Measurements from ENCODE around the gene NOL3. TPM values are rescaled to one million over a fixed set of nuclear protein-coding genes. Genes with fewer than 3 reads are reported as not detected.

Gene NOL3
- total RNA-seq, 6 experiments from 2014 or later, result 21.5 to 44.3 (median 28.1) TPM

- no peak overlapping the region for H3K27ac ChIP-seq
- ATAC-seq (no peak), DNase-seq (no peak)
- H3K4me3 ChIP-seq, result no peak overlapping the region
- no peaks in the 10 kb centered on the region for H3K36me3 ChIP-seq
- TF ChIP-seq CTCF (IDR thresholded peaks at IDR 0.05) (no peak), POLR2A (IDR thresholded peaks at IDR 0.05) (no peak)
- H3K9me3 ChIP-seq, result no peaks in the 10 kb centered on the region
- H3K4me1 ChIP-seq, result peaks cover 0 to 23% (median 9%) of the 10 kb centered on the region in 4 donors
- H3K27me3 ChIP-seq, result no peaks in the 10 kb centered on the region
- 74% methylated on average over 4 of the region's 26 CpGs for WGBS (ENCODE audit: insufficient coverage, low coverage, low lambda C conversion rate, missing lambda C conversion rate)
- intact Hi-C loops (cut with DNase I), result no loop called here
Observed at GRCh38 chr16:67187175-67187890, 17.0 kb downstream of the NOL3 start.

GRCh38 chr16:67188323-67188722, 18.0 kb downstream of the NOL3 start:
- intact Hi-C loops (cut with DNase I), result no loop called here
- ATAC-seq, result no peak
- TF ChIP-seq POLR2A (IDR thresholded peaks at IDR 0.05), result no peak
- TF ChIP-seq CTCF (IDR thresholded peaks at IDR 0.05), result no peak

GRCh38 chr16:67188798-67189197, 18.5 kb downstream of the NOL3 start:
- Histone ChIP-seq H3K9me3 (no peaks in the 10 kb centered on the region), H3K27ac (no peak overlapping the region), H3K27me3 (no peaks in the 10 kb centered on the region), H3K4me3 (no peak overlapping the region), H3K4me1 (peaks cover 0 to 37% (median 16%) of the 10 kb centered on the region in 4 donors), H3K36me3 (no peaks in the 10 kb centered on the region)
- intact Hi-C loops (cut with DNase I), result no loop called here
- TF ChIP-seq POLR2A (IDR thresholded peaks at IDR 0.05), result no peak
- no peak for ATAC-seq
- no peak for DNase-seq
- WGBS (ENCODE audit: insufficient coverage, low coverage, low lambda C conversion rate, missing lambda C conversion rate), result no CpG with 5 or more reads among the region's 15 CpGs

More at GRCh38 chr16:67188323-67188722, 18.0 kb downstream of the NOL3 start:
- H3K9me3 ChIP-seq, result no peaks in the 10 kb centered on the region
- H3K27ac ChIP-seq, result no peak overlapping the region
- H3K4me3 ChIP-seq, result no peak overlapping the region
- no peaks in the 10 kb centered on the region for H3K27me3 ChIP-seq
- WGBS (ENCODE audit: insufficient coverage, low coverage, low lambda C conversion rate, missing lambda C conversion rate), result no CpG with 5 or more reads among the region's 4 CpGs
- H3K4me1 ChIP-seq, result peaks cover 0 to 32% (median 14%) of the 10 kb centered on the region in 4 donors
- no peaks in the 10 kb centered on the region for H3K36me3 ChIP-seq
- DNase-seq, result no peak

- peak within 1 kb of the TSS in 2 of 3 donors; percentile 2 to 21 for H3K4me3 ChIP-seq
- H3K36me3 ChIP-seq, result peaks cover 0 to 10% (median 6%) of the 10 kb centered on the region in 4 donors
- TF ChIP-seq CTCF (IDR thresholded peaks at IDR 0.05) (no peak), POLR2A (IDR thresholded peaks at IDR 0.05) (no peak)
- no peak for DNase-seq
- intact Hi-C loops (cut with DNase I), result no loop called here
- ATAC-seq, result no peak
- H3K27ac ChIP-seq, result no peak within 1 kb of the TSS
- 58% methylated on average over 6 of the region's 6 CpGs for WGBS (ENCODE audit: insufficient coverage, low coverage, low lambda C conversion rate, missing lambda C conversion rate)
- no peaks in the 10 kb centered on the region for H3K9me3 ChIP-seq
- peaks cover 0 to 32% (median 10%) of the 10 kb centered on the region in 4 donors for H3K4me1 ChIP-seq
- H3K27me3 ChIP-seq, result no peaks in the 10 kb centered on the region
Observed at GRCh38 chr16:67190041-67190440, 19.7 kb downstream of the NOL3 start, which contains the start of gene EXOC3L1. Gene EXOC3L1 (minus strand): TSS chr16:67190136. CDS start chr16:67189676, 460 bp downstream.

Data from right lobe of liver (tissue), 6 donors.